GM08714 (cell line): ENCODE measurements around the gene SHISA2.
"Not testable (repeated sequence)": the region's sequence is repeated elsewhere in the genome, so short reads cannot be mapped to it uniquely, and the experiment has no call there.

Experiments
- H3K4me3 ChIP-seq: fragments of 200-500 bp; sonication (Bioruptor generic); 2 replicates; pipeline ENCODE4 v1.5.1; 2014; ENCODE audit warnings: mild to moderate bottlenecking, low read length, inconsistent platforms
- ZNF274 ChIP-seq: IDR thresholded peaks from 2 replicates; pipeline ENCODE4 v1.6.1; 2012; ENCODE audit warnings: mild to moderate bottlenecking, low read depth, low read length

Gene SHISA2

DNA sequence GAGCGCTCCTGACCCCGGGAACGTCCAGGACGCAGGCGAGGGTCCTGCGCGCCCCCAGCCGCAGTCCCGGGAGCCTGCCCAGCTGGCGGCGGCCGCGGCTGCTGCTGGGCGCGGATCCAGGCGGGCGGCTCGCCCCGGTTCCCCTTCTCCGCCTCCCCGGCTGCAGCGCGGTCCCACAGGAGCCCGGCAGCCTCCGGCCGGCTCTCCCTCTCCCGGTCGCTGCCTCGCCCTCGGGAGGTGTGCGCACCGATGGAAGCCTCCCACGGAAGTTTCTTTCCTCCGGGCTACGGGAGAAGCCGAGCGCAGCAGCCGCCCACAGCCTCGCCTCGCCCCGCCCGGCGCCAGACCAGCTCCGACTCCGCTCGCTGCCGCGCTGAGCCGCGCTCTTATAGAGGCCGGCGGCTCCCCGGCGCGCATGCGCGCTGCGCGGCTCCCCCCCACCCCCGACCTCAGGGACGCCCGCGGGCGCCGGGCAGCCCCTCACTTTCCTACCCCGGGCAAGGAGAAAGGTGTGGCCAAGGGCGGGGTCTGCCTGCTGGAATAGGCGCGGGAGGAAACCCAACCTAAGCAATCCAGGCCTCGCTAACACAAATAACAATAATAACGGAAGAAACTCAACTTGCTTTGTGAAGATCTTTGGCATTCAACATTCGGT is at the start of gene SHISA2:
SHISA2 (minus strand) TSS at position 360 of the 655 bp plus-strand sequence. CDS start 1,041 bp downstream, outside the sequence.
- no peak within 1 kb of the TSS for H3K4me3 ChIP-seq
- TF ChIP-seq ZNF274 = no peak

DNA sequence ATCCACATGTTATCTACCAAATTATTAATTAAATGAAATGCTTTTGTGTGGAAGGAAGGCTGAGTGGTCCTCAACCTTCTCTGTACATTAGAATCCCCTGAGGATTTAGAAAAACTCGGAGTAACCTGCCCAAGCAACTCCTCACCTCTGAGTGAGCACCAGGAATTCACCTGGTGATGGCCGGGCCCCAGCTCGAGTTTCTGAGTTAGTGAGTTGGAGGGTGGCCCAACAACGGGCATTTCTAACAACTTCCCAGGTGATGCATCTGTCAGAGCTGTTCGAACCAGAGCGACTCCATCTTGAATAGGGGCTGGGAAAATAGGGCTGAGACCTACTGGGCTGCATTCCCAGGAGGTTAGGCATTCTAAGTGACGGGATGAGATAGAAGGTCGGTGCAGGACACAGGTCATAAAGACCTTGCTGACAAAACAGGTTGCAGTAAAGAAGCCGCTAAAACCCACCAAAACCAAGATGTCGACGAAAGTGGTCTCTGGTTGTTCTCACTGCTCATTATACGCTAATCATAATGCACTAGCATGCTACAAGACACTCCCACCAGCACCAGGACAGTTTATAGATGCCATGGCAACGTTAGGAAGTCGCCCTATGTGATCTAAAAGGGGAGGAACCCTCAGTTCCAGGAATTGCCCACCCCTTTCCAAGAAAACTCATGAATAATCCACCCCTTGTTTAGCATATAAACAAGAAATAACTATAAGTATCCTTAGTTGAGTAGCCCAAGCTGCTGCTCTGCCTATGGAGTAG is 44.2 kb upstream of the SHISA2 start:
- no peak overlapping the region for H3K4me3 ChIP-seq
- TF ChIP-seq ZNF274 = no peak

DNA sequence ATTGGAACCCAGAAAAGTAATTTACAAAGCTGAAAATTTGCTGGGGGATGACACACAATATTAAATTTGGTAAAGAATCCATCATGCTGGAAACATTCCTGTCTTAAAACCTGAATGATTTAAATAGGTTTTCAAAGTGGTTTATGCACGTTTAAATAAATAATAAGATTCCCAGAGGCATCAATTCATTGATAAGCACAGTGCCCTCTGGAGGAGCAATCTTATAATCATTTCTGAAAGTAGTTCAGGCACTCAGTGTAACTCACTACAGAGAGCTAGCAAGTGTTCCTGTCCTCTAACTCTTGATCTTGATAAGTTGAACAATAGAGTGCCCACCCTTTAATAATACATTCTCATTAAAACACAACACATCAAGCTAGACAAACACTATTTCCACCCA is 43.5 kb upstream of the SHISA2 start:
- TF ChIP-seq ZNF274 = no peak
- no peak overlapping the region for H3K4me3 ChIP-seq

DNA sequence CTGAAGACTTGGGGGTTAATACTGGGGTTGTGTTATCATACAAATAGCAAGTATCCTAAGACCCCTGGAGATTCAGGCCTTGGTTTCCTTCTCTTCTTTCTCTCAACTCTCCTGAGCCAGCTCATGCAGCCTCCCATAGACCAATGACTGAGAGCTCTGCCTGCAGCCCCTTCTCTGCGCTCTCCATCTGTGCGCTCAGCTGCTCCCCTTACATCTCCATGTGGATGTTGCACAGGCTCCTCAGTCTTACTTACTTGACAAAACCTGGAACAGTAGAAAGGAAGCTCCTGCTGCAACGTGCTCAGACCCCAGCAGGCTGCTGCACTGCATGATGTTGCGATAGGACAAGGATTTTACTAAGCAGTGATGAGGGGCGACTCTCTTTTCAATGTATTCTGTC is 25.0 kb upstream of the SHISA2 start:
- not testable (repeated sequence) for H3K4me3 ChIP-seq

DNA sequence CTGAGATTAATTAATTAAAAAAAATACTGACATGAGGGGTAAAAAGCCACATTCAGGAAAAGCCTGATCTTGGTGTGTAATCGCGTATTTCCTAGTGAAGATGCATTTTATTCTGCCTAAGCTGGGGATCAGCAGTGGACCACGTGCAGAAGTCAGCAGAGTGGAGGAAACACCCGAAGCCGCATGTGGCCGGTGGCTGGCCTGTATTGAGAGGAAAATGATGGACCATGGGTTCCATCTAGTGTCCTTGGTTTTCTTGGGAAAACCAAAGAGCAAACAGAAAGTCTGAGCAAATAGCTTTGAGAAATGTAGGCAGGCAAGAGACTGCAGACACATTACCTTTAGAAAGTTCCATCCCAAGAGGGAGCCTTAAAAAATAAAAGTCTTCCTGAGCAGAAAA is 23.7 kb upstream of the SHISA2 start:
- TF ChIP-seq ZNF274 = no peak
- no peak overlapping the region for H3K4me3 ChIP-seq

DNA sequence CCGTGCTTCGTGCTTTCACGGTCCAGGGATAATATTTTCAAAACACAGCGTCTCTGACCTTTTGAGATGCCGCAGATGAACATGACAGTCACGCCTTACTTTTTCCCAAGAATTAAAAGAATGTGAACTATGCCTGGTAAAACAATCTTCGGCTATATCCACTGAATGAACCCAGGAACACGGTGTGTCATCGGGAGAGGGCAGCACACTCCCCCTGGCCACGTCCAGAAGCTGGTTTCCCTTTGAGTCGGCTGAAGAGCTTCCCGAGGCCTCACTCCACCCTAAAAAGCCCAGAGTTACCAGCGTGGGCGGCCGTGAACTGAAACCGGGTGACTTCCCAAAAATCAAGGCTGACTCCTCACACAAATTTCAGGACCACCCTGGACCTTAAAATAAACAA is 22.9 kb upstream of the SHISA2 start:
- no peak overlapping the region for H3K4me3 ChIP-seq
- TF ChIP-seq ZNF274 = no peak

DNA sequence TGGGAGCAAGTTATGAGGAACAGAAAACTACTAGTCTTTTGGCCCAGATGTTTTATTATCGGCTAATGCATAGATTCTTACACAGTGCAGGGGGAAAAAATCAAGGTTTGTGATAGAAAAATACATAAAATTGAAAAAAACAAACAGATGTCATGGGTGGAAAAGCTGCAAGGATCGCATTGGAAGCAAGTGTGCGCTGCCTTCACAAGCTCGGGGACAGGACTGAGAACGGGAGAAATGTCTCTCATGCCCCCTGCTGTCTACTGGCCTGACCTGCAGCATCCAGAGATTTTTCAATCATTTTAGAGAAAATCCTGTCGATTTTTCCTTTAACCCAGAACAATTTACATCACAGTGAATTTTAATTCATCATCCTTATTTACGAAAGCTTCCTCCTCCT is 20.5 kb upstream of the SHISA2 start:
- not testable (repeated sequence) for H3K4me3 ChIP-seq

DNA sequence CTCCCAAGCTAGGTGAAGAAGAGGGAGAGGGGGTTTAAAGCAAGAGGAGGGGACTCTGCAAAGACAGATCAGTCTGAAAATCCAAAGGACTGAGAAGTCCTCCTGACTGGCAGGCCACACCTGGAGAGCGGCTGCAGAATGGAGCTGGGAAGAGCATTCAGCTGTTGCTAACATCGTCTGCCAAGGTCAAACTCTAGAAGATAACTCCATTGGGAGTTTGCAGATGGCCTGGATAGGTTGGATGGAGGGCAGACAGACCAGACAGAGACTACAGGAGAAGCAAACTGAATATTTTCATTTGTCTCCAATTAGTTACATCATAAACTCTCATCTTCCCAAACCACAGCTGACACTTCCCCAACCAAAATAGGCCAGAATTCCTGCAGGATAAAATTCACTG is 19.9 kb upstream of the SHISA2 start:
- no peak overlapping the region for H3K4me3 ChIP-seq
- no peak for TF ChIP-seq ZNF274

DNA sequence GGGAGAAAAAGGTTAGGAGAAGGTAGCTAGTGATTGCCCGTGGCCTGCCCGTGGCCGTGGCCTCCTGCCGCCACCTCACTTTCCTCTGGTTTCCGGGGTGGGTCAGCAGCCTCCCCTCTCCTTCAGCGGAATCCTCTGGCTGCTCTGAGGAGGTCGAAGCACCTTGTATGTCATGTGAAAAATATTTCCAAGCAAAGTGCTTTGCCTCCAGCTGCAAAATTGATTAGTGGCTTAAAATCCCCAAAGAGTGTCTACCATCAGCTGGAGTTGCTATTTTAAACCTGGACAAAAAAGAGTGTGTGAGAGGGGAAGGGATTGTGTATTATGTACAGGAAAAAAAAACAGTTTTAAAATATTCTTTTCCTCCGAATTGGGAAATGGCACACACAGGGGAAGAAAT is 17.8 kb upstream of the SHISA2 start:
- not testable (repeated sequence) for H3K4me3 ChIP-seq

DNA sequence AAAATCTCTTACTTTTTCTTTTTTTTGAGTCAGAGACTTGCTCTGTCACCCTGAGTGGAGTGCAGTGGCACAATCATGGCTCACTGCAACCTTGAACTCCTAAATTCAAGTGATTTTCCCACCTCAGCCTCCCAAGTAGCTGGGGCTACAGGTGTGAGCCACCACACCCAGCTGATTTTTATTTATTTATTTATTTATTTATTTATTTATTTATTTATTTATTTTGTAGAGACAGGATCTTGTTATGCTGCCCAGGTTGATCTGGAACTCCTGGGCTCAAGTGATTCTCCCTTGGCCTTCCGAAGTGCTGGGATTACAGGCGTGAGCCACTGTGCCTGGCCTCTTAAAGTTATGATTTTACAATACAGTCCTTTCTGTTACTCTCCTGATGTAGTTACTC is 16.6 kb upstream of the SHISA2 start:
- H3K4me3 ChIP-seq = not testable (repeated sequence)

DNA sequence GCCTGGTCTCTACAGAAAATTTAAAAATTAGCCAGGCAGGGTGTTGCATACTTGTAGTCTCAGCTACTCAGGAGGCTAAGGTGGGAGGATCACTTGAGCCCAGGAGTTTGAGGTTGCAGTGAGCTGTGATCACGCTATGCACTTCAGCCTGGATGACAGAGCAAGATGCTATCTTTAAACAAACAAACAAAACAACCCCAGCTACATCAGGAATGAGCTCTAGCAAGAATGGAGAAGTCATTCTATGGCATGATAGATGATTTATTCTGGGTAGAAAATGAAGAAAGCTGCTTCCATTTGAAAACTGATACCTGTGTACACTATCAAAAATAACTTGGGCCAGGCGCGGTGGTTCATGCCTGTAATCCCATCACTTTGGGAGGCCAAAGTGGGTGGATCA is 15.8 kb upstream of the SHISA2 start:
- H3K4me3 ChIP-seq = no peak overlapping the region
- TF ChIP-seq ZNF274 = no peak

DNA sequence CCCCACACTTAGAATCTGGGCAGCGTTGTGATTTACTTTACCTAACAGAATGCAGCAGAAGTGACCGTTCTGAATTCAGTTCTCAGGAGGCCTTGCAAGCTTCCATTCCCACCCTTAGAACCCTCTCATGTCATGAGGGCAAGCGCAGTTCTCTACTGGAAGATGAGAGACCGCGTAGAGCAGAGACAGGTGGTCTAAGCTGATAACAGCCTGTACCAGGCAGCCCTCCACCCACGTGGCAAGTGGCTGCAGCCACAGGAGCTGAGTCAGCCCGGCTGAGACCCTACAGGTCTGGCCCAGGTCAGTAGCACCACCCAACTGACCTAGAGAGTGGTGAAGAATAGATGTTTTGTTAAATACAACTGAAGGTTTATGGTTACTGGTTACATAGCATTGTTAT is 14.7 kb upstream of the SHISA2 start:
- not testable (repeated sequence) for H3K4me3 ChIP-seq

DNA sequence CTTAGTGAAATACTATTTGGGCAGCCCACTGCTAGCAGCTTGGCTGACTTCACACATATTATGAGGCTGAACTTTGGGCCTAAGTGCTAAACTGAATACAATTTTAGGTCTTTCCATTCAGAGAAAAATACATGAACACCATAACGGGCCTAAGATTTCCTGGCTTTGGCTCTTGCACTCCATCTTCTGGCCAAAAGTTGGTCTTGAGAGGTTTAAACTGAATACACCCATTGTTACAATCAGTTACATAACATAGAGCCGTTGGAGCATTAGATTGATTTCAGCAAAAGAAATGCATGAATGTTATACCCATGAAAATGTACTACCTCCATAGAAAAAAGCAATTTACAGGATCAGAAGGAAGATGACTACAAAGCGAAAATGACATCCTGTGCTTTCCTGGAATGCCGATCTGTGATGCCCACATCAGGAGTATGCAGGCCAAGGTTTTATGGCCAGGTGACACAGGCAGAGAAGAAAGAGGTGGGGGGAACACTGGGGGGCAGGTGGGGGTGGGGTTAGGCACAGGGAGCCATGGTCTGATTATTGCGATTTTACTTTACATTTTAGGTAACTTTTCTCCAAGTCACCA is 11.1 kb upstream of the SHISA2 start:
- TF ChIP-seq ZNF274 = no peak
- H3K4me3 ChIP-seq = no peak overlapping the region

DNA sequence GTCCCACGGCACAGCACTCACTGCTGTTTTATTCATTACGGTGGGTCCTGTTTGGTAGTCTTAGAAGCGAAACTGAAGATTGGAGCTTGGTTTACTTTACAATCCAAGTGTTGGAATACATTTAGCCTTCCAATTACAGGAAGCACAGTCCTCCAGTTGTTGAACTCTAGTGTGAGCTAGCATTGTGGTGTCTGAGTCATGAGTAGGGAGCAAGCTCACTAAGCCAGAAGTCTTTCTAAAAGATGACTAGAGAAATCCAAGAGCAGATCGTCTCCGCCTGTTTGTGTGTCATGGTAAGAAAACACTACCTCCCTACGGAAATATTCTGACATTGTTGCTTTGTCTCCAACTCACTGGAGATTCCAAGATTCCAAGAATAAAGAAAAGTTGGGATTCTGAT is 10.1 kb upstream of the SHISA2 start:
- H3K4me3 ChIP-seq = no peak overlapping the region
- no peak for TF ChIP-seq ZNF274

DNA sequence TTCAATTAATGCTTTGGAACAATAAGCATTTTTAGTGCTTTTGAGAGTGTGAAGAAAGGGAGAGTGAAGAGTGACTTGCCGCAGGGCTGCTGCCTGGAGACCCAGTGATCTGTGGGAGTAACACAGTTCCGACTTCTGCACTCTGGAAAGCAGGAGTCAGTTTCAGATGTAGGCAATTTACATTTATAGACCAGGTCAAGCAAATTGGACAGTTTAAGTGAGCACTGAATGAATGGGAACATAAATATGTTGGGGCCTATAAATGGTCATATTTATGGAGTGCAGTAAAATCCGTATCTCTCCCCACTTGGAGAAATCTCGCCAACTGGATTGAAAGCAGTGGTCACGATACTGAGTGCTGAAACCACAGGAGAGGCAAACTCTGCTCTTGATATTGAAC is 9.4 kb upstream of the SHISA2 start:
- H3K4me3 ChIP-seq = no peak overlapping the region
- TF ChIP-seq ZNF274 = no peak

DNA sequence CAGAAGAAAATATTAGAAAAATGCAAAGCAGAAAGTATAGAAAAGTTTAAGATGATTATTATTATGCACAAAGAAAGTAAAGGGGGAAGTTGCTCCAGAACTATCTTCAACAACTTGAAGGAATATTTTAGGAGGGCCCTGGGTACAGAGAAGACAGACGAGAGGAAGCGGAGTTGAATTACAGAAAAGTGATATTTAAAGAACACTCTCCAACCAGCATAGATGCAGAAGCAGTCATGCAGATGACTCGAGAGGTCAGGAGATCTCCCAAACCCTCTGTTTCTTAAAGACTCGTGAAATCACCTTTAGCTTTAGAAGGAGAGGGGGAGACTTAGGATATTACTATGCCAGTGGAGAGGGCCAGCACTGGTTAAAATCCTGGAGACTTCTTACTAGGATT is 8.5 kb upstream of the SHISA2 start:
- TF ChIP-seq ZNF274 = no peak
- H3K4me3 ChIP-seq = no peak overlapping the region
